ENCODE results near the gene CD300H.

Gene CD300H

GRCh38 chr17:74567397-74567796 lies at the start of gene CD300H:
Gene CD300H (minus strand): TSS chr17:74567509.
- no peak for DNase-seq

GRCh38 chr17:74616696-74617095 lies 49.4 kb upstream of the CD300H start:
- no peak for DNase-seq

- DNase-seq, result no peak
Observed at GRCh38 chr17:74612046-74612445, 44.7 kb upstream of the CD300H start.

DNA sequence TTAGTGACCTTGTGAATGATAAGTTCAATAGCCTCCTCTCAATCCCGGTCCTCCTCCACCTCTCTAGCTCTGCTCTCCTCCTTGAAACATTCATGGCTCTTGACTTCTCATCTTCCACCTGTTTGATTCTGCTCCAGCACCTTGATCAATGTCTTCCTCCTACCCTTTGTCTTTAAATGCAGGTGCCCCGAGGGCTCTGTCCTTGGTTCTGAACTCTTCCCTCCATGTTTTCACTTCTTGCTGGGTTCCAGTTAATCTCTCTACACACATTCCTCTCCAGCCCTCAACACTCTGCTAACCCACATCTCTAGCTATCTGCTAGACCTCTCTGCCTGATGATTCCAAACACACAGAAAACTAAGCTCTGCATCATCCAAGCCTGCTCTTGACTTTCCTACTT lies 42.8 kb upstream of the CD300H start:
- no peak for DNase-seq

GRCh38 chr17:74608511-74608910 lies 41.2 kb upstream of the CD300H start:
- DNase-seq, result no peak

GRCh38 chr17:74607221-74607620 lies 39.9 kb upstream of the CD300H start:
- DNase-seq, result no peak

DNA sequence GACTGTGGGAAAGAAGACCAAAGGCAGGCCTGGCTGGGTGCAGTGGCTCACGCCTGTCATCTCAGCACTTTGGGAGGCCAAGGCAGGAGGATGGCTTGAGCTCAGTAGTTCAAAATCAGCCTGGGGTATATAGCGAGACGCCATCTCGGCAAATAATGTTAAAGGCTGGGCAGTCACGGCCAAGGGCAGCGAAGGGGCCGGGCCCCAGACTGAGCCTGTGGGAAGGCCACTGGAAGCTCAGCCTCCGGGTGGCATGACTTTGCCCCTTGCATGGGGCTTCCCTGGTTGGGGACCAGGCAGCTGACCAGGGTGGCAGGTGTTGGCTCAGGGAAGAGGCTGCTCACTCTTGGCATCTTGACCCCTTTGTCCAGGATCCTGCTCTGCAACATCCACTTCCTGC lies 38.7 kb upstream of the CD300H start:
- DNase-seq, result no peak

DNA sequence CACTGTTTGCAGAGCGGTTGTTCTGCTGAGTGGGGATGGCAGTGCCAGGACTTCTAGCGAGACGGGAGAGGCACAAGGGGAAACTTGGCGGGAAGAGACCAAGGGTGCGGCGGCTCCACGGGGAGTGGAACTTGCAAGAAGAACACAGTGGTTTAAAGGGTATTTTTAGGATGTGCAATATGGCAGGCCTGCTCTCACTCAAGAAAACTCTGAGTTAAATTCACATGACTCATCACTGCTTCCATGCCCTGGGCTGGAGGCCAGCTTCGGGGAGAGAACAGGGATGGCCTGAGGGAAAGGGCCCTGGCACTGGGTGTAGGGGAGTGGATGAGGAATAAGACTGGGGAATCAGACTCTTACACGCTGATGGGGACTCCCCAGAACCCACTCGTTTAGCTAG lies 38.1 kb upstream of the CD300H start:
- DNase-seq, result peak; percentile 15

GRCh38 chr17:74604761-74605160 lies 37.5 kb upstream of the CD300H start:
- no peak for DNase-seq

GRCh38 chr17:74604200-74604599 lies 36.9 kb upstream of the CD300H start:
- no peak for DNase-seq

- DNase-seq, result no peak
Observed at GRCh38 chr17:74603746-74604145, 36.4 kb upstream of the CD300H start.

GRCh38 chr17:74603037-74603635 lies 35.8 kb upstream of the CD300H start:
- DNase-seq, result no peak

- peak; percentile 4 for DNase-seq
Observed at GRCh38 chr17:74601944-74602572, 34.7 kb upstream of the CD300H start.

- DNase-seq, result no peak
Observed at GRCh38 chr17:74599448-74599939, 32.2 kb upstream of the CD300H start.

GRCh38 chr17:74599023-74599399 lies 31.7 kb upstream of the CD300H start:
- no peak for DNase-seq

DNA sequence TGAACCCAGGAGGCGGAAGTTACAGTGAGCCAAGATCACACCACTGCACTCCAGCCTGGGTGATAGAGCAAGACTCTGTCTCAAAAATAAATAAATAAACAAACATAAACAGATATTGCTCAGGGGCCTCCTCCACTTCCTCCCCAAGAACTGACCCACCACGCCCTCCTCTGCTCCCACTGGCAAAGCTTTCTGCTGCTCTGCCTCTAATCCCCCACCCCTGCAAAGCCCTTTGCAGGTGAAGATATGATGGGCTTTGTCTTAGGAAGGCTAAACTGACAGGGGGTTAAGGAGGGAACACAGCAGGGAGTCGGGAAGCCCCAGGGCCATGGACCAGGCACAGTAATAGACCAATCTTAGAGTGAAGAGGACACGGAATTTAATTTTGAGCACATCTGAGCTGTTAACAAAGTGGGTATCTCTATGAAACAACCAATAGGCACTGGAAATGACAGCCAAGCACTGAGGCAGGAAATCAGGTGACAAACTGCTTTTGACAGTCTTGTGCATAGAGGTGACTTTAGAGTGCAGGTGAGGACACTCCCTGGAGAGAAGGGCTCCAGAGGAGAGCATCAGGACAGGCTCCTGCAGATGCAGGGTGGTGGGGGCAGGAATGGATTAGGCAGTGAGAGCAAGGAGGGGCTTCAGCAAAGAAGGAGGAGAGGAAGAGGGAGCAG lies 31.2 kb upstream of the CD300H start:
- no peak for DNase-seq

DNA sequence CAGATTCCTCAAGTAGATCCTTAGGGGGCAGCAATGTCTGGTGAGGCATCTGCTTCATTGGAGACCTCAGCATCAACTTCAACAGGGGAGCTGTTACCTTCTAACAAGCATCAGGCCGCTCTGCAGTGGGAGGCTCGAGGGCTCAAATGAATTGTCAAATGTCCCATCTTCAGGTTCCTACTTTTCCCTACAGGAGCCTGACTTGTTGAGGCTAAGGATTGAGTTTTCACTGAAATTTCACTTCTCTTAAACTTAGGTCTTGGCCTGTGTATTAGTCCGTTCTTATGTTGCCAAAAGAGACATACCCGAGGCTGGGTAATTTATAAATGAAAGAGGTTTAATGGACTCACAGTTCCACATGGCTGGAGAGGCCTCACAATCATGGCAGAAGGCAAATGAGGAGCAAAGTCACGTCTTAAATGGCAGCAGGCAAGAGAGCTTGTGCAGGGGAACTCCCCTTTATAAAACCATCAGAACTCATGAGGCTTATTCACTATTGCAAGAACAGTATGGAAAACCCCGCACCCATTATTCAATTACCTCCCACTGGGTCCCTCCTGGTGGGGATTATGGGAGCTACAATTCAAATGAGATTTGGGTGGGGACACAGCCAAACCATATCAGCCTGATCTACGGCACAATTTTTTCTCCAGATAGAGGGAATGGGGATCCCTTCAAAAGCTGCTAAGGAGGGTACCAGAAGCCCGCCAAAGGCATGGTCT lies 29.9 kb upstream of the CD300H start:
- DNase-seq, result no peak

DNA sequence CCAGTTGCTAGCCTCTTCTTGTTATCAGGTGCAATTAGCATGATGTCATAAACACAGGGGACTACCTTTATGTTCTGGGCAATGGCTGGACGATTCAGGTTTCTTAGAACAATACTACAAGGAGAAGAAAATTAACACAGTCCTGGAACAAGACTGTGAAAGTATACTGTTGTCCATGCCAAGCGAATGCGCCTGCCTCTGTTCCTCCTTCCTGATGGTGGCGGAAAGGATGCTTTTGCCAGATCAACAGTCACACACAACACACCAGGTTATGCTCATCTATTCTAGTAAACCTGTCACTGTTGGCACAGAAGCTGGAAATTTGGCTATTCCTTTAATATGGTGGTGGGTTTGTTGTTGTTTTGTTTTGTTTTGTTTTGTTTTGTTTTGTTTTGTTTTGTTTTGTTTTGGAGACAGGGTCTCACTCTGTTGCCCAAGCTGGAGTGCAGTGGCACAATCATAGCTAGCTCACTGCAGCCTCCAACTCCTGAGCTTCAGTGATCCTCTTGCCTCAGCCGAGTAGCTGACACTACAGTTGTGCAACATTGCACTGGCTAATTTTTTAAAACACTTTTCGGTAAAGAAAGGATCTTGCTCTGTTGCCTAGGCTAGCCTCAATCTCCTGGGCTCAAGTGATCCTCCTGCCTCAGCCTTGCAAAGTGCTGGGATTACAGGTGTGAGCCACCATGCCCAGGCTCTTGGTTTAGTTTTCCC lies 27.9 kb upstream of the CD300H start:
- no peak for DNase-seq

DNA sequence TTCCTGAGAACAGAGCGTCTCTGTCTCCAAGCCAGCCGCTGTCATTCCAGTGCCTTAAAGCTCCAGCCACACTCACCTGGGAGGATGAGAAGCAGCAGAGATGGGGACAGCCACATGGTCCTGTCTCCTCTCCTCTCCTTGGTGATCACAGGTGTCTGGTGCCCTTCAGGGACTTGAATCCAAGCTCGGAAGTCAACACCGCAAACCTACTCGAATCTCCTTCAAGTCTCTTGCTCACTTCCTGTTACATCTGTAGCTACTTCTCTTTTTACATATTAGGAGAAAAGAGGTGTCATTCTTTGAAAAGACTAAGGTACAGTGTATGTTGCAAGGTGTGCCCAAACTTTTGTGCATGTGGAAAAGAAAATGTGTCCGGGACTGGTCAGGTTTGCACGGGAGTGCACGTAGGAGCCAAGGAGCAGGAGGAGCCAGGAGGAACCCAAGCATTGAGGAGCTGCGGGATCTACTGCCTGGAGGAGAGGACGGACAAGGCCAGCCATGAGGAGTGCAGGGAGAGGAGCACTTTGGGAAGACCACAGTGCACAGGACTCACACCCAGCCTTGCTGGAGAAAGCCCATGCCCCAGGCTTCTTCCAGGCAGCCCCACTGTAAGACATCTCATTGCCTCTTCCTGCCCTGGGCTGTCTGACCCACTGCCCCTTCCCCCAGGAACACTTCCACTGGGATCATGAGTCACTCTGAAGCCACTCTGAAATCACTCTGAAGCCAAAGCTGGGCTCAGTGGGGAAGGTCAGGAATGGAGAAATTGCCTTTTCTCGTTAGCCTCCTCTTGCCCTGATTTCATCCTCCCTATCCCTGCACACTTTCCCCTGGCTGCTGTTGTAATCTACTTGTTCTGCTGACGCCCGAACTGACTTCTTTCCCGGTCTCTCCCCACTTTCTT lies 25.0 kb upstream of the CD300H start, which contains the start of gene CD300LD:
CD300LD (minus strand) TSS at position 197 of the 904 bp plus-strand sequence; CDS start at position 116, 81 bp downstream.
- no peak for DNase-seq

- no peak for DNase-seq
Observed at GRCh38 chr17:74591503-74591902, 24.2 kb upstream of the CD300H start.

- no peak for DNase-seq
Observed at GRCh38 chr17:74585711-74586110, 18.4 kb upstream of the CD300H start.
